SK-N-DZ (cell line): Measurements from ENCODE around the gene CAMTA1.

Experiments
- DNase-seq: peaks from one replicate; pipeline ENCODE4 v3.0.0-alpha.2; 2015; ENCODE audit warnings: low spot score

Gene CAMTA1

DNA sequence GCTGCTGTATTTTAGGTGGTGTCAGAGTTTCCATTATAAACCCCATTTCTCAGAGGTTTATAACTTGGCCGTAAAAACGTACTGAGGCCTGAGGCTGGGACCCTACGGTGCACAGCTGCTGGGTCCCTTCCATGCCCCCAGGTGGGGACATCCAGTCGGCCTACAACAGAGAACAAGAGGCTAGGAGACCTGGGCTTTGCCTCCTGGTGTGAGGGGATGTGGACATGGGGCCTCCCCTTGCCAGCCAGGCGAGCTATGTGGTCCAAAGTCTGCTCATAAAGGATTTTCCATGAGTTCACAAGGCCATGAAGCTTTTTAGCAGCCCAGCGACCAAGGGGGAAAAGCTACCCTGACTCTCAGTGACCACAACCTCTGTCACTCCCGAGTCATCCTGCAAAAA is 724.3 kb downstream of the CAMTA1 start:
- DNase-seq: no peak

GRCh38 chr1:7510389-7510931 is 725.2 kb downstream of the CAMTA1 start:
- no peak for DNase-seq

DNA sequence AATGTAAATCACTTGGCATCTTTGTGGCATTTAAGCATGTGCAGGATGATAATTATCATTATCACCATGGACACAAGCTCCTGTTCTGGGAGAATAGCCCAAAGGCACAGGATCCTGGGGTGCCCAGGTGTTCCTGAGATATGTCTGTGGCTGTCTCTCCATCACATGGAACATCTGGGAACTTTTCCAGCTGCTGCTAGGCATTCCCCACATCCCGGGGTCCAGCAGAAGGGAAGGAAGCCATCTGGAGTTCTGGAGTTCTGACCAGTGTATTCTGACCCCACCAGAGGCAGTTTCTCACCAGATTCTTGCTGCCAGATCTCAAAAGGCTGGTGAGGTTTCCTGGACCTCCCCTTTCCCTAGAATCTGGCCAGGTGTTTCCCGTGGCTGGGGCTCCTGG is 726.1 kb downstream of the CAMTA1 start:
- DNase-seq: no peak

DNA sequence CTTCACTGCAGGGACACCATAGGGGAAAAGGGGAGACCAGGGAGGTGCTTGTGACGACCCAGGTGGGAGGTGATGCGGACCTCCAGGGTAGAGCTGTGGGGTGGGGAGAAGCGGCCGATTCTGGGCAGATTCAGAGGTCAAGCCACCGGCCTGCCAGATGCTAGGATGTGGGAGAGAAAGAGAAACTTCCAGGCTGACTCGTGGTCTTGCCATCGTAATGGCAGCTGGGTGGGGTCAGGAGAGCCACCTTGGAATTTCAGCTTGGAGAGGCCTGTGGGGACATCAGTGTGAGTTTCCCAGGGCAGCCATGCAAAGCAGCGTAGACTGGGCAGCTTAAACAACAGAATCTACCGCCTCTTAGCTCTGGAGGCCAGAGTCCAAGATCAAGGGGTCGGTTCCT is 727.8 kb downstream of the CAMTA1 start:
- no peak for DNase-seq

GRCh38 chr1:7515175-7515574 is 729.9 kb downstream of the CAMTA1 start:
- no peak for DNase-seq

DNA sequence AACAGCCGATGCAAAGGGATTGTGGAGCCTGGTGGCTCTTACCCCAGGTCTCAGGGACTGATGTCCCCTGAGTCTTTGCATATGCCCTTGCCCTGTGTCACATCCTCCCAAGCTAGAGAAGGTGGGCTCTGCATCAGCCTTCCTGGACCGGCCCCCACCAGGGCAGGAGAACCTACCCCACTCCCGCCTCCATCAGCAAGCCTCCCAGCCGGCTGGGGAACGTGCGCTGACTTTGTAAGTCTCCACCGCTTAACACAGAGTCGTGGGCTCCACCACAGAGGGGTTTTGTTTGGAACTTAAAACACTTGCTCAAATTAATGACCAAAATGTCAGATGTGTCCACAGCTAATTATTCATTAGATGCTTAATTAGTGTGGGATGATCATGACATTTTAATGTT is 730.6 kb downstream of the CAMTA1 start:
- no peak for DNase-seq

DNA sequence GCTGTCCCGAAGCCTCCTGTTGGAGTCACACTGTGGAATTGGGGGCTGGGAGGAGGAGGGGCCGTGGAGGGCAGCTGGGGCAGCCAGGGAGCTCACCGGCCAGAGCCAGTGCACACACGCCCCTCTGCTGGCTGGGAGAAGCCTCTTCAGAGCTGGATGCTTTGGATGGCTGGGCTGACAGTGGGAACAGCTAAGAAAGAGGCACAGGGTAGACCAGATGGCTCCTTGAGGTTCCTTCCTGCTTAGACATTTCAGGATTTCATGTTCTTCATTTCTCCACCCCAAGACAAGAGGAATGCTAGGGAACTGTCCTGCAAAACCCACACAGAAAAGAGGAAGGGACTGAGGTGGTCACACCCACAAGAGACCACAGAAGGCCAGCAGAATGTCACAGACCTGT is 731.1 kb downstream of the CAMTA1 start:
- DNase-seq: no peak

- no peak for DNase-seq
Measured at GRCh38 chr1:7516929-7517328, 731.7 kb downstream of the CAMTA1 start.

DNA sequence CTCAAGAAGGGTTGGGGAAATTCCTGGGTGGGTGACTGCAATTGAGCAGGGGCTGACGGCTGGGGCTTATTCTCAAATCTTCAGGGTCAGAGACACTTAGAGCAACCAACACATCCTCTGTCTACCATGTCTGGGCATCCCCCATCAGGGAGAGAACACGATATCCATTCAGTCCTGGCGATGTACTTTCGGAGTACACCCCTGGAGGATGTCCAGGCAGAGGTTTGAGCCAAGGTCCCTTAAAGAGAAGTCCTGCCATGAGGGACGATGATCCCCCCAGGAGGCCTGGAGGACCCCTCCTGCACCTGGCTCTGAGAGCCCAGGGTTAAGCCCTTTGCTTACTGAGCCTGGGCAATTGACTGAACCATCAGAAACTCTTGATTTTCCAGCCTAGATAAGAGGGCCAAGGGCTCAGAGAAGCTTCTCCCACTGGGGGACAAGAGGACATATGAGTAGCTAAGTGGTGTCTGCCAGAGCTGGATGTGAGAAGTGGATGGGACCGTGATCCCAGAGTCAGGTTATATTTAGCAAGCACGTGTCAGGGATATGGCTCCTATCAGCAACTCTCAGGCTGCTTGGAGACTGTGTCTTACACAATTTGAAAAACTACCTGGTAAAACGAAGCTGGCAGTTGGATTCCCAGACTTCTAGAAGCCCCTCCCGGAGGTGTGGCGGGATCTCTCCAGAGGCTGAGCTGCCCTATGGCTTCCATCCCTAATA is 732.5 kb downstream of the CAMTA1 start:
- peak; percentile 30 for DNase-seq

DNA sequence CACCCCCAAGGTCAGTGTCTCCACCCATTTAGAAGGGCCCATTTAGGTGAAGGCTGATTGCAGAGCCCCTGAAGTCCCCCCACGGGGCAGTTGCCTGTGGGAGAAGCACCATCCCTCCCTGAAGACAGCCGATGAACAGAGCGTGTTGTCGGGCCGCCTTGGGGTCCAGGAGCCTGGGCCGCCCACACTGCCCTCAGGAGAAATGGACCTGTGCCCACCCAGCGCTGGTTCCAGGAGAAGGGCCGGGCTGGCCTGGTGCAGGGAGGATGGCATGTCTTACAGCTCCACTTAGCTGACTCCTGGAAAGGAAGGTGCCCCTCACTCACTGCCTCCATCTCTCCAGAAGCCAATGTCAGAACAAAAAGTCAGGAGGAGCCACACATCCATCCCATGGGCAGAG is 733.2 kb downstream of the CAMTA1 start:
- no peak for DNase-seq

DNA sequence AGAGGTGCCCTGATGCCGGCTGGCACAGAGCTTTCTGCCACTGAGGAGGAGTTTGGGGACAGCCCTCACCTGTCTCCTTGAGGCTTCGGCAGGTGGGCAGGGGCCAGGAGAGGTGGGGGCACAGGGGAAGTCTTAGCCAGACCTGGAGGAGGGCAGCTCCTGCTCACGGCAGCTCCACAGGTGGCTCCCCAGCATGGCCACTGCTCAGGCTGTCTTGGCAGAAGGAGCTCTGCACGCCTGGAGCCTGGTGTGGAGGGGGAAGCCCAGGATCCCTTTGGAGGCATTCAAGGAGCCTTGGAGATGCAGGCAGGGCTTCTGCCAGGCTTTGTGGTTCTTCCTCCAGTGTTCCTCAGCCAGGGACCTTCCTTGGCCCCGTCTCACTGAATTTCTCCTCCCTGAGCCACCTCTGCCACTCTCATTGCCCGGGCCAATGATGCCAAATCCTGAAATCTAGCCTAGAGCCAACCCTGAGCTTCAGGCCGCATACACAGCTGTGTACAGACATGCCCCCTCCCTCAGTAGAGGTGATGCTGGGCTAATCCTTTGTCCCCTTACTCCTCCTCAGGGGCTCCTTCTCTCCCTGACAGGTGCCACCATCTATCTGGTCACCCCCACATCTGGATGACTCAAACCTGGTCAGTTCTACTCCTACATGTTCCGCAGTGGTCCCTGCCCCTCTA is 734.1 kb downstream of the CAMTA1 start:
- no peak for DNase-seq

DNA sequence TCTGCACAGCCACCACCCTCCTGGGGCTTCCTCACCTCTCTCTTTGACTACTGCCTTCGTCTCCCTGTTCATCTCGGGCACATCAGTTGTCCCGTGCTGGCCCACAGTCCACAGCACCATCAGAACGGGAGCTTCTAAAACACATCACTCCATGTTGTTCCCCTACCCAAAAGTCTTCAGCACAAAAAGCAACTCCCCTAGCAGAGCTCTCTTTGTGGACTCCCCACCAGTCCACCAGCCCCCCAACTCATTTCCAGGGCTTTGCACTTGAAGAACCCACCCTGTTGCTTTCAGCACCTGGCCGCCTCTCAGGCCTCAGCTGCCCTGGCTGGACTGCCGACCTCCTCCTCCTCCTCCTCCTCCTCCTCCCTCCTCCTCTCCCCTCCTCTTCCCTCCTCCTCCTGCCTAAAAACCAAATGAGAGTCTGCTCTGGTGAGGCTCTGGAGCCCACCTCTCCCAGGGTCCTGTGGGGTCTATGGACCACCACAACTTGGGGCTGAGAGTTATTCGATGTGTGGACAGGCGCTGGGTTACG is 734.7 kb downstream of the CAMTA1 start:
- no peak for DNase-seq

GRCh38 chr1:7520496-7520895 is 735.2 kb downstream of the CAMTA1 start:
- no peak for DNase-seq

GRCh38 chr1:7524341-7525337 is 739.4 kb downstream of the CAMTA1 start:
- no peak for DNase-seq

GRCh38 chr1:7525338-7526063 is 740.2 kb downstream of the CAMTA1 start:
- no peak for DNase-seq

- no peak for DNase-seq
Measured at GRCh38 chr1:7526196-7526866, 741.1 kb downstream of the CAMTA1 start.

DNA sequence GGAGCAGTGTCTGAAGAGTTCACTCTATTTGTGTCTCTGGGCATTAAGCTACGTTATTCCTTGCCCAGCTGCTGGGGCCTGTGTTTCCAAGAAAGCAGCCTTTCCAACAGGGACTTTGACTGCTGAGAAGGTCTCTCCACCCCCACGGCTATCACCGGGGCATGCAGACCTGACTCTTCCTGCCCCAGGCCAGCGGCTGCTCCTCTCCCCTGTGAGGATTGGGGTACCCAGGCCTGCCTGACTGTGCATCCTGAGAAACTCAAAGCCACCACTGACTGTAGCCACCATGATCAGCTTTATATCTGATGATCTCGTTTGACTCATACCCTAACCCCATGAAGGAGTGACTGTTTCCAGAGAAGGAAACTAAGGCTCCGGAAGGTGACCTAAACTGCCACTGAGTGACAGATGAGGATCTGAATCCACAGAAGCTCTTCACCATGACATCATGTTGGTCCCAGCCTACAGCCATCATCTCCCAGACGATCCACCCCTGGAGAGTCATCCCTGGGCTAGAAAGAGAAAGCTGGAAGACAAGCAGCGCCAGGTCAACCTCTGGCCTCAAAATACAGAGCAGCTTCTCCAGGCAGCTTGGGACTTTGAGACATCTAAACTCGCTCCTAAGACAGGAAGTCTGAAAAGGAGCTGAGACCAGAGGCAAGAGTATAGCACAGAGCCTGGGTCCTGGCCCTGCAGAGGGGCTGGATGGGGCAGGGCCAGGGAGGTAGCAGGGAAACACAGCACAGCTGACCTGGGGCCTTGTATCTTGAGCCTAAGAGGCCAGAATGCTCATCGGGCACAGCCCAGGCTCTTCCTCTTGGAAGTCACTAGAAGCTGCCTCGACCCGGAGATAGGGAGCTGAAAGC is 741.8 kb downstream of the CAMTA1 start:
- DNase-seq: no peak

GRCh38 chr1:7527733-7528045 is 742.4 kb downstream of the CAMTA1 start:
- DNase-seq: no peak

GRCh38 chr1:7528386-7529198 is 743.3 kb downstream of the CAMTA1 start:
- DNase-seq: no peak
